DOHH2 (cell line): Measurements from ENCODE around the gene BLOC1S1.

ENCODE experiments used
- EZH2phosphoT487 ChIP-seq: fragments of 200-600 bp; sonication (generic); IDR thresholded peaks from 2 replicates; pipeline ENCODE4 v1.6.1; 2017; ENCODE audit warnings: borderline replicate concordance, mild to moderate bottlenecking, antibody characterized with exemption, low read length, moderate library complexity, mixed read lengths
- TF ChIP-seq, protein P1 (sequence below): fragments of 200-600 bp; sonication (generic); IDR thresholded peaks from one replicate; pipeline ENCODE4 v1.5.1; 2014; ENCODE audit warnings: antibody characterized with exemption, mild to moderate bottlenecking, low read depth, low read length; ENCODE audit not compliant: poor library complexity, severe bottlenecking

DNA sequence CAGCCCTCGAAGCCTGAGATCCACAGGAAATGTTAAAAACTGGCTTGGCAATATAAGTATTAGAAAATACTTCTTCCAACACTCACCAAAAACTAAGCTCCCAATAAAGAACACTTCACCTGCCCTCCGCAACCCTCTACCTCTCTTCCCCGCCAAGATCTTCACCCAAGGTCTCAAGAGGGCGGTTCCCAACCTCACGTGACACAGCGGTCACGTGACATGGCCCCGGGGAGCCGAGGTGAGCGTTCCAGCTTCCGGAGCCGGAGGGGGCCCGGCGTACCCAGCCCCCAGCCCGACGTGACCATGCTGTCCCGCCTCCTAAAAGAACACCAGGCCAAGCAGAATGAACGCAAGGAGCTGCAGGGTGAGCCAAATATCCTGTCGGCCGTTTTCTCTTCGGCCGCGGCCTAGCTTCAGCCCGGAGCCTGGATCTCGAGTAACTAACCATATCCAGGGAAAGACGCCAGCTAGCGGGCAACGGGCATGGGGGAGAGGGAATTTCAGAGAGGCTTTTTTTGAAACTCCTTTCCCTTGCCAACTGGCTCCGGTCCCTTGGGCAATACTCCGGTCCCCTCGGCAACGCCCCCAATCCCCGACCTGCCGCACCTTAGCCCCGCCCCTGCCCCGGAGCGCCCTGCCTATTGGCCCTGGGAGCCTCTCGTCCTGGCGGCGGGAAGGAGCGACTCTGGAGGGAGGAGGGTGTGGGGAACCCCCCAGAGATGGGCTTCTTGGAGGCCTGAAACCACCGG lies at the start of gene BLOC1S1:
- TF ChIP-seq, protein P1, sequence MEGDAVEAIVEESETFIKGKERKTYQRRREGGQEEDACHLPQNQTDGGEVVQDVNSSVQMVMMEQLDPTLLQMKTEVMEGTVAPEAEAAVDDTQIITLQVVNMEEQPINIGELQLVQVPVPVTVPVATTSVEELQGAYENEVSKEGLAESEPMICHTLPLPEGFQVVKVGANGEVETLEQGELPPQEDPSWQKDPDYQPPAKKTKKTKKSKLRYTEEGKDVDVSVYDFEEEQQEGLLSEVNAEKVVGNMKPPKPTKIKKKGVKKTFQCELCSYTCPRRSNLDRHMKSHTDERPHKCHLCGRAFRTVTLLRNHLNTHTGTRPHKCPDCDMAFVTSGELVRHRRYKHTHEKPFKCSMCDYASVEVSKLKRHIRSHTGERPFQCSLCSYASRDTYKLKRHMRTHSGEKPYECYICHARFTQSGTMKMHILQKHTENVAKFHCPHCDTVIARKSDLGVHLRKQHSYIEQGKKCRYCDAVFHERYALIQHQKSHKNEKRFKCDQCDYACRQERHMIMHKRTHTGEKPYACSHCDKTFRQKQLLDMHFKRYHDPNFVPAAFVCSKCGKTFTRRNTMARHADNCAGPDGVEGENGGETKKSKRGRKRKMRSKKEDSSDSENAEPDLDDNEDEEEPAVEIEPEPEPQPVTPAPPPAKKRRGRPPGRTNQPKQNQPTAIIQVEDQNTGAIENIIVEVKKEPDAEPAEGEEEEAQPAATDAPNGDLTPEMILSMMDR: no peak
- no peak for TF ChIP-seq EZH2phosphoT487
